GM15510 (cell line): ENCODE data around the gene JUNB.

Experiments
- POLR2A ChIP-seq: IDR thresholded peaks from 3 replicates; pipeline ENCODE4 v1.6.1; 2011; ENCODE audit warnings: borderline replicate concordance; ENCODE audit not compliant: insufficient read length; ENCODE audit errors: extremely low read depth

JUNB gene

DNA sequence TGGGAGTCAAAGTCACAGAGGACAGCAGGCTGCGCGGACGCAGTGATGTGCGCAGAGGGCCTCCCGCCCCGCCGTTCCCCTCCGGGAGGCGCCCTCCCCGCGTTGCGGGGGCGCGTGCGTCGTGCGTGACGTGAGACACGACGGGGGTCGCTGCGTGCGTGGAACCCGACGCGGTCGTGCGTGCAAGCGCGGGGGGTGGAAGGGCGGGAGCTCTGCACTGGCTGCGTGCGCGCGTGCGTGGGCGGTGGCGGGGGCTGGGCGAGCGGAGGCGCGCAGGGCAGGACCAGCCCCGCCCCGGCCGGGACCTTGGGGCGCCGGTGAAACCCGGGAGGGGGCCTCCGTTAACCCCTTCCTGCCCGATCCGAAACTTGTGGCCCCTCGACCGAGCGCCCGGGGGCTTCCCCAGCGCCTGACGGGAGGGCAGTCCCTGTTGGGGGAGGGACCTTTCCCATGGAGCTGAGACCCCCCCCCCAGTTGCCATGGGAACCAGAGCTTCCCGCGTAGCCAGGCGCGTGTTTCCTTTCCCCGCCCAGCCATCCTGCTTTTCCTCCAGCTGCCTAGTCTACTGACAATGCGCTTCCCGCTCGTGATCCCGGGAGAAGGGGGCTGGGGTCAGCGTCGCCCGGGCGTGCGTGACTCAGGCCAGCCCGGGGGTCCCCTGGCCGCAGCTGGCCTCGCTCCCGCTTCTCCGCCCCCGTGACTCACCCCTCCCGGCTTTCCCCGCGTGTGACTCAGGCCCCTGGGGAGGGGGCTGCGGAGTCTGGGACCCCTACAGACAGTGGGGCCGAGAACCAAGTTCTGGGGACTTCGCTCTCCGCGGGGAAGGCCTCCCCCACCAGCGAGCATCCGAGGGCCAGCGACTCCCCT is 8.6 kb upstream of the JUNB start:
- TF ChIP-seq POLR2A: peak; percentile 63

GRCh38 chr19:12783291-12783848 is 7.9 kb upstream of the JUNB start:
- no peak for TF ChIP-seq POLR2A

DNA sequence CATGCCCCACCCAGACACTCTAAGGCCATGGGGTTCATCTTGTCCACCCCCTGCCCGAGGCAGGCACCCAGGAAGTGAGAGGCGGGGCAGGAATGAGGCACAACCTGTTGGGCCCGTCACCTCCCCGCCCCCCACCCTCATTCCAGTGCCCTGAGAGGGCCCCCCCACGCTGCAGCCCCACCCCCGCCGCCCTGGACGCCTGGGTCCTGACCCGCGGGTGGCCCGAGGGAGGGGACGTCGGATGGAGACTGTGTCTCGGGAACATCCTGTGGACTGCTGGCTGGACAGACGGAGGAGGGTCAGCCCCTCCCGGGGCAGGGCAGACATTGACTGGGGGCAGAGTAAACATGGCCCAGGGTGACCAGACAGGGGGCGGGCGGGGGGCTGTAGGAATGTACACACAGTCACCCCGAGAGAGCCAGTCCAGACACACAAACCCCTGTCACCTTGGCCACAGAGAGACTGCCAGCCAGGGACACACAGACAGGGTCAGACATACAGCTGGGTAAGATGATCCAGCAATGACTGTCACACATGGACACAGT is 7.4 kb upstream of the JUNB start:
- TF ChIP-seq POLR2A: no peak

- no peak for TF ChIP-seq POLR2A
Measured at GRCh38 chr19:12784394-12784870, 6.9 kb upstream of the JUNB start.

- TF ChIP-seq POLR2A: no peak
Measured at GRCh38 chr19:12784871-12785430, 6.3 kb upstream of the JUNB start.

DNA sequence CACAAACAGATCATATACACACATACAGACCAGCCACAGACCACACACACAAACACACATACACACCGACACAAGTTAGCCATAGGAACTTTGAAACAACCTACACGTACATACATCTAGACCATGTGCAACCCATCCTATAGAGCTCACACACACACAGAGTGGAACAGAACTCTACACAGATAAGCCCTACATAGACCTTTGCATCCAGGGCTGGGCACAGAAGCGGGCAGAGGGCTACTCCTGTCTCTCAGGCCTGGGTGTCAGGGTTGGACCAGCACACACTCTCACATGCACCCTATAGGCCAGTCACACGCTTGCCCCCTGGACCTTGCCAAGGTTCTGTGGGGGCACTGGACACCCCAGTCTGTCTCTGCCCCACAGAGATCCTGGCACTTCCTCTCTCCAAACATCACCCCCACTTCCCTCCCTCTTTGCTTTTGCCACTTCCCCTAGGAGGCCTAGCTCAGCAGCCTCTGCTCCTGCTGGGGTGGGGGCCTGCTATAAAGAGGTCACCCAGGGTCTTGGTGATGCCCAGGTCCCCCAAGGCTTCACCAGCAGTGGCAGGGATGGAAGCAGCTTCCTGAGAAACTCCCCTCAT is 5.8 kb upstream of the JUNB start:
- TF ChIP-seq POLR2A: peak; percentile 3

- peak; percentile 7 for TF ChIP-seq POLR2A
Measured at GRCh38 chr19:12786141-12786870, 5.0 kb upstream of the JUNB start.

DNA sequence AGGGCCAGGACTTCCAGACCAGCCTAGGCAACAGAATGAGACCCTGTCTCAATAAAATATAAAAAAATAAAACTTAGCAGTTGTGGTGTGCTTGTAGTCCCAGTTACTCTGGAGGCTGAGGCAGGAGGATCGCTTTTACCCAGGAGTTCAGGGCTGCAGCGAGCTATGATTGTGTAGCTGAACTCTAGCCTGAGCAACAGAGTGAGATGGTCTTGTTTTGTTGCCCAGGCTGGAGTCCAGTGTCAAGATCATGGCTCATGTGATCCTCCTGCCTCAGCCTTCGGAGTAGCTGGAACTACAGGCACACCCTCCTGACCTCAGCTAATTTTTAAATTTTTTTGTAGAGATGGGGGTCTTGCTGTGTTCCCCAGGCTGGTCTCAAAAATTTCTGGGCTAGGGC is 4.3 kb upstream of the JUNB start:
- no peak for TF ChIP-seq POLR2A

DNA sequence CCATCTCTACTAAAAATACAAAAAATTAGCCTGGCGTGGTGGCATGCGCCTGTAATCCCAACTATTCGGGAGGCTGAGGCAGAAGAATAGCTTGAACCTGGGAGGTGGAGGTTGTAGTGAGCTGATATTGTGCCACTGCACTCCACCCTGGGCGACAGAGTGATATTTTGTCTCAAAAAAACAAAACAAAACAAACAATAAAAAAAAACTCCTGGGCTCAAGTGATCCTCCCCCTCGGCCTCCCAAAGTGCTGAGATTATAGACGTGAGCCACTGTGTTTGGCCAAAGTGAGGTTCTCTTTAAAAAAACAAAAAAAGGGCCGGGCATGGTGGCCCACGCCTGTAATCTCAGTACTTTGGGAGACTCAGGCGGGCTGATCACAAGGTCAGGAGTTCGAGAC is 3.8 kb upstream of the JUNB start:
- no peak for TF ChIP-seq POLR2A

- no peak for TF ChIP-seq POLR2A
Measured at GRCh38 chr19:12788042-12788681, 3.1 kb upstream of the JUNB start.

- TF ChIP-seq POLR2A: peak; percentile 55
Measured at GRCh38 chr19:12788682-12789097, 2.6 kb upstream of the JUNB start.

DNA sequence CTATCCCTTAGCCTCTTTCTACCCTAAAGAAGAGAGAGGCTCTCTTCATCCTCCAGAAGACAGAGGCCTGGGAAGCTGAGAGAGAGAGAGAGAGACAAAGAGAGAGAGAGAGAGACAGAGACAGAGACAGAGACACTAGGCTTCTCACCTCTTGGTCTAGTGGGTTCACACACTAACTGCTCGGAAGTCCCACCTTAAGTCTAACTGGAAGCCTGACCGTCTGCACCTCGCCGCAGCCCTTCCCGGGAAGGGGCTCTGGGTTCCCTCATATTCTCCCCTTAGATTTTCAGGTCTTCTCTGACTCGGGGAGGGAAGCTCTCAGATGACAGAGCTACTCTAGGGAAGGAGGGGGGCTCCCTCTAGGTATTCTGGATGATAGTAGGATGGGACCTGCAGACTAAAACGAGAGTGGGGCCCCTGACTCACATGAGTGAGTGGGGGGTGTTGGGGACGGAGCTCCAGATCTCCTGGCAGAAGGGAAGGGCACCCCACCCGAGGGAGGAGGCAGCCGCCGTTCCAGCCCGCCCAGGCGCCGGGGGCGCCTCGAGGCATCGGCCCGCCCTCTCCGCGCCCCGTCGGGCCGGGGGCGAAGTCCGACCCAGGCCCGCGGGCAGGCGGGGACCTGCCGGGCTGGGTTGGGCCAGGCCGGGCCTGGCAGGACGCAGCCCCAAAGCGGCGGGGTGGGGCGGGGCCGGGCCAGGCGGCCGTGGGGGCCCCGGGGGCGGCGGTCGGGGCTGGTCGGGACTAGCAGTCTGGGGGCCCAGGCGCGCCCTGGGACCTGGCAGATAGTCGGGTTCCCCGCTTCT is 2.0 kb upstream of the JUNB start:
- peak; percentile 73 for TF ChIP-seq POLR2A

DNA sequence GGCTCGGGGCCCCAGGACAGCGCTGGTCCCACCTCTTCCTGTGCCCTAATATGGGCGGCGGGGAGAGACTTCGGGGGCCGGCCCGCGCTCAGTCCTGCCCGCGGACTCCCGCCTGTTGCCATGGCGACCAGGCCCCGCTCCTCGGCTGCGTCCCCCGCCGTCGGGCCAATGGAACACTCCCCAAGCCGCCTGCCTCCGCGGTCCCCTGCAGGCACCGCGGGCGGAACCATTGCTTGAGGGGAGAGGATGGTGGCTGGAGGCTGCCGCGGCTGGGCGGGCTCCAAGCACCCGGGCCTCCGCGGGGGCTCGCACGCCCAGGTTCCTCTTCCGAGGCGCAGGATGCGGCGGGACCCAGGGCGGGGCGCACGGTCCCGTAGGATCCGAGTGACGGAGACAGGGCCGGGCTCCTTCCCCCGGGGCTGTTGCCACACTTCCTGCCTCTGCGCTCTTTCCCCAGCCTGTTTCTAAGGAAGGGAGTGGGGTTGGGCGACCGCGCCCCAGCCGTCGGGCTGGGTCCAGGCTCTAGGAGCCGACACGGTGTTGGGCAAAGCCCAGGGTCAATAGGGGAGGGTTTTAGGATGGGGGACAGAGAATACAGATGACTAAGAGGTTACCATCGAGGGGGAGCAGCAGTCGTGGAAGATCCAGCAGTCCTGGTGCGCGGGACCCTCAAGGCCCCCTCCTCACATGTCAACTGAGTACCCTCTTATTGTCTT is 1.2 kb upstream of the JUNB start:
- peak; percentile 22 for TF ChIP-seq POLR2A

- TF ChIP-seq POLR2A: no peak
Measured at GRCh38 chr19:12790628-12791344, 500 bp upstream of the JUNB start.
